IMR-90 (cell line): ENCODE measurements around the gene SLC25A41. TPM values are rescaled to one million over a fixed set of nuclear protein-coding genes. Genes with fewer than 3 reads are reported as not detected.

Source experiments
- ATAC-seq: fragments of 200-7000 bp; cut with Tn5 transposase; 2 replicates; pipeline ENCODE4 v1.9.1; 2020; ENCODE audit warnings: low read depth, mild to moderate bottlenecking, moderate library complexity
- BruUV-seq: library from RNA; stranded (reverse); fragments of 400-500 nt; replicated peaks from 2 replicates; lab custom pipeline; 2021; lab: Mats Ljungman, UMichigan
- CTCF ChIA-PET: fragments of 300-600 bp; formaldehyde crosslinking; extraction: SDS; loops from one replicate; lab custom pipeline; 2021; ENCODE audit warnings: antibody characterized with exemption; lab: Yijun Ruan, JAX
- POLR2A ChIA-PET: fragments of 300-600 bp; sonication (Branson Sonifier 250); formaldehyde crosslinking; loops from one replicate; lab custom pipeline; 2022; ENCODE audit warnings: antibody characterized with exemption; ENCODE audit not compliant: unreplicated experiment; lab: Charles Lee
- DNase-seq: peaks from one replicate; pipeline ENCODE4 v3.0.0; 2013
- H2AFZ ChIP-seq: replicated peaks from 2 replicates; pipeline ENCODE3; 2013; ENCODE audit warnings: low read length, mild to moderate bottlenecking; ENCODE audit not compliant: poor library complexity
- H2AK5ac ChIP-seq: 2 replicates; pipeline ENCODE4 v1.6.1; 2013; ENCODE audit warnings: low read depth, low read length, inconsistent platforms
- H2AK9ac ChIP-seq: replicated peaks from 2 replicates; pipeline ENCODE3; 2013; ENCODE audit warnings: mild to moderate bottlenecking, low read depth, low read length, moderate library complexity; ENCODE audit not compliant: poor library complexity
- H2BK120ac ChIP-seq: 2 replicates; pipeline ENCODE4 v1.6.1; 2013; ENCODE audit warnings: low read depth, low read length, inconsistent platforms
- H2BK15ac ChIP-seq: 3 replicates; pipeline ENCODE4 v1.6.1; 2013; ENCODE audit warnings: low read depth, low read length, inconsistent platforms
- H2BK20ac ChIP-seq: 2 replicates; pipeline ENCODE4 v1.6.1; 2013; ENCODE audit warnings: low read depth, mild to moderate bottlenecking, inconsistent platforms, low read length, moderate library complexity
- H2BK5ac ChIP-seq: 2 replicates; pipeline ENCODE4 v1.6.1; 2013; ENCODE audit warnings: mild to moderate bottlenecking, low read depth, low read length, inconsistent platforms; ENCODE audit not compliant: poor library complexity, severe bottlenecking
- H3K14ac ChIP-seq: replicated peaks from 2 replicates; pipeline ENCODE4 v1.6.1; 2013; ENCODE audit warnings: low read depth, low read length, inconsistent platforms
- H3K18ac ChIP-seq: 2 replicates; pipeline ENCODE4 v1.6.1; 2013; ENCODE audit warnings: low read depth, low read length, control low read depth
- H3K23ac ChIP-seq: 2 replicates; pipeline ENCODE4 v1.6.1; 2013; ENCODE audit warnings: low read depth, low read length, inconsistent platforms
- H3K27ac ChIP-seq: 2 replicates; pipeline ENCODE4 v1.5.1; 2013; ENCODE audit warnings: mild to moderate bottlenecking, control low read depth, low read length; ENCODE audit not compliant: insufficient read depth
- H3K27me3 ChIP-seq: 2 replicates; pipeline ENCODE4 v1.6.1; 2013; ENCODE audit warnings: low read length; ENCODE audit not compliant: control insufficient read depth, insufficient read depth
- H3K36me3 ChIP-seq: 2 replicates; pipeline ENCODE4 v1.6.1; 2013; ENCODE audit warnings: low read length, mixed read lengths; ENCODE audit not compliant: control insufficient read depth, insufficient read depth
- H3K4ac ChIP-seq: 2 replicates; pipeline ENCODE4 v1.6.1; 2013; ENCODE audit warnings: low read depth, low read length, inconsistent platforms
- H3K4me1 ChIP-seq: 2 replicates; pipeline ENCODE4 v1.6.1; 2013; ENCODE audit warnings: low read length, mixed read lengths; ENCODE audit not compliant: control insufficient read depth, insufficient read depth
- H3K4me2 ChIP-seq: 2 replicates; pipeline ENCODE4 v1.6.1; 2013; ENCODE audit warnings: low read depth, mild to moderate bottlenecking, control low read depth, low read length, moderate library complexity
- H3K4me3 ChIP-seq: 2 replicates; pipeline ENCODE4 v1.5.1; 2013; ENCODE audit warnings: low read depth, mild to moderate bottlenecking, control low read depth, low read length, moderate library complexity; ENCODE audit not compliant: insufficient read depth
- H3K56ac ChIP-seq: 2 replicates; pipeline ENCODE4 v1.6.1; 2013; ENCODE audit warnings: low read length, inconsistent platforms; ENCODE audit not compliant: insufficient read depth; ENCODE audit errors: extremely low read depth
- H3K79me1 ChIP-seq, 2 experiments: 2 replicates each; pipeline ENCODE4 v1.6.1; 2013; ENCODE audit warnings: low read length in 2 of 2, inconsistent platforms in 1 of 2, low read depth in 1 of 2
- H3K9ac ChIP-seq: 2 replicates; pipeline ENCODE4 v1.6.1; 2013; ENCODE audit warnings: low read depth, low read length, control low read depth
- H3K9me1 ChIP-seq: 2 replicates; pipeline ENCODE4 v1.6.1; 2013; ENCODE audit warnings: low read length, inconsistent platforms; ENCODE audit not compliant: insufficient read depth
- H3K9me3 ChIP-seq: 2 replicates; pipeline ENCODE4 v1.6.1; 2013; ENCODE audit warnings: low read length; ENCODE audit not compliant: control insufficient read depth, insufficient read depth
- H4K20me1 ChIP-seq: 2 replicates; pipeline ENCODE4 v1.6.1; 2013; ENCODE audit warnings: low read length, inconsistent platforms; ENCODE audit not compliant: insufficient read depth
- H4K5ac ChIP-seq: 2 replicates; pipeline ENCODE4 v1.6.1; 2013; ENCODE audit warnings: mild to moderate bottlenecking, low read depth, low read length, control low read depth
- H4K8ac ChIP-seq, 2 experiments: 2 replicates each; pipeline ENCODE4 v1.6.1; 2013; ENCODE audit warnings: low read depth in 2 of 2, low read length in 2 of 2, control low read depth in 1 of 2, inconsistent platforms in 1 of 2
- H4K91ac ChIP-seq: 2 replicates; pipeline ENCODE4 v1.6.1; 2013; ENCODE audit warnings: low read depth, low read length, inconsistent platforms; ENCODE audit not compliant: insufficient read depth
- CEBPB ChIP-seq: IDR thresholded peaks from 2 replicates; pipeline ENCODE4 v1.6.1; 2012; ENCODE audit warnings: low read depth, low read length, improper control_type of control experiment
- CTCF ChIP-seq: conservative IDR thresholded peaks from 2 replicates; pipeline ENCODE4 v1.5.1; 2012; ENCODE audit warnings: mild to moderate bottlenecking, low read depth, low read length, improper control_type of control experiment
- MAZ ChIP-seq: IDR thresholded peaks from 2 replicates; pipeline ENCODE4 v1.6.1; 2012; ENCODE audit warnings: low read depth, mild to moderate bottlenecking, low read length, improper control_type of control experiment, moderate library complexity, borderline replicate concordance
- MXI1 ChIP-seq: IDR thresholded peaks from 2 replicates; pipeline ENCODE4 v1.6.1; 2012; ENCODE audit warnings: low read depth, mild to moderate bottlenecking, low read length, moderate library complexity, borderline replicate concordance
- NFE2L2 ChIP-seq: fragments of 150-350 bp; IDR thresholded peaks from 2 replicates; pipeline ENCODE4 v1.6.1; 2016; ENCODE audit warnings: low read depth, mild to moderate bottlenecking, low read length
- RAD21 ChIP-seq: IDR thresholded peaks from 2 replicates; pipeline ENCODE4 v1.6.1; 2012; ENCODE audit warnings: low read length, improper control_type of control experiment
- WGBS, 2 experiments: methylation state at CpG; one replicate each; pipeline versions ENCODE4 v1.1.5 to v1.1.7; 2013; ENCODE audit warnings: missing lambda C conversion rate in 2 of 2; ENCODE audit not compliant: insufficient read length in 1 of 2; ENCODE audit errors: extremely low coverage in 2 of 2; 5-methylcytosine and 5-hydroxymethylcytosine counted together
- dilution Hi-C: fragments of 300-500 bp; cut with HindIII; formaldehyde crosslinking; loops from one replicate; pipeline ENCODE4 v1.14.3; 2018; ENCODE audit warnings: low sequenced_read_pairs; ENCODE audit not compliant: unreplicated experiment
- in situ Hi-C: fragments of 300-500 bp; cut with MboI; formaldehyde crosslinking; loops from 3 replicates; pipeline ENCODE4 v1.14.3; 2019; ENCODE audit warnings: low sequenced_read_pairs, inconsistent platforms, mixed read lengths
- intact Hi-C: fragments of 100-400 bp; cut with micrococcal nuclease; formaldehyde crosslinking; loops from 2 replicates; pipeline ENCODE4 v1.10.0; 2022
- polyA plus RNA-seq, 3 experiments: library from polyadenylated mRNA; depleted of rRNA; stranded (reverse); fragments of >200 nt; gene quantifications; 2 replicates each; pipeline ENCODE4 v1.2.3, GENCODE V29; 2012; ENCODE audit warnings: low replicate concordance in 1 of 3
- total RNA-seq: library from RNA; depleted of rRNA; stranded (reverse); fragments of >200 nt; gene quantifications from 2 replicates; pipeline ENCODE4 v1.2.3, GENCODE V29; 2012

SLC25A41 gene
- total and polyA plus RNA-seq, 2 of the 4 experiments (the other 2 are of a cell fraction), result not detected

GRCh38 chr19:6455924-6456323 lies 22.4 kb upstream of the SLC25A41 start:
- H3K56ac ChIP-seq, result no peak overlapping the region
- in situ Hi-C loops, result no loop called here
- no peak overlapping the region for H3K9ac ChIP-seq
- H3K4me2 ChIP-seq, result no peak overlapping the region
- H4K5ac ChIP-seq, result no peak overlapping the region
- intact Hi-C loops, result loop anchor here (10.0 kb wide), 1 partner anchor 661 kb away; the partner anchor contains the start of gene DUS3L
- H4K20me1 ChIP-seq, result no peaks in the 10 kb centered on the region
- no peak overlapping the region for H2AFZ ChIP-seq
- H2AK9ac ChIP-seq, result no peak overlapping the region
- no peaks in the 10 kb centered on the region for H3K27me3 ChIP-seq
- H2BK120ac ChIP-seq, result no peak overlapping the region
- no peak overlapping the region for H3K4ac ChIP-seq
- H2BK15ac ChIP-seq, result no peak overlapping the region
- no peak overlapping the region for H2BK20ac ChIP-seq
- peaks cover 13% of the 10 kb centered on the region for H3K36me3 ChIP-seq
- H3K79me1 ChIP-seq, result peaks cover 0 to 3% of the 10 kb centered on the region in 2 experiments; a peak in 1 of 4 replicates
- H3K23ac ChIP-seq, result no peak overlapping the region
- peaks cover 3% of the 10 kb centered on the region; the same call in 1 of the 2 replicates for H3K4me1 ChIP-seq
- 100% methylated on average over 6 of the region's 15 CpGs; no CpG with 5 or more reads in 1 of the 2 experiments for WGBS, 2 experiments
- dilution Hi-C loops, result no loop called here
- H3K18ac ChIP-seq, result no peak overlapping the region
- ATAC-seq (no peak), DNase-seq (no peak)
- no peak for TF ChIP-seq NFE2L2
- no peak for TF ChIP-seq MAZ
- TF ChIP-seq RAD21, result no peak
- TF ChIP-seq CEBPB, result no peak
- no peak for TF ChIP-seq MXI1
- no peak for TF ChIP-seq CTCF
- no peak overlapping the region for H4K91ac ChIP-seq
- no peak overlapping the region for H3K4me3 ChIP-seq
- H3K9me3 ChIP-seq, result peaks cover 10% of the 10 kb centered on the region; the same call in 1 of the 2 replicates
- no peak overlapping the region for H3K27ac ChIP-seq
- no peak overlapping the region for H2AK5ac ChIP-seq
- no peak overlapping the region for H2BK5ac ChIP-seq
- no peaks in the 10 kb centered on the region; the same call in 1 of the 2 replicates for H3K9me1 ChIP-seq
- no peak overlapping the region for H3K14ac ChIP-seq
- BruUV-seq, result no TSS peak
- no peak overlapping the region for H4K8ac ChIP-seq
- POLR2A ChIA-PET, result no interaction called here
- CTCF ChIA-PET, result no interaction called here
